ENCODE results near the gene FAM118A.
"Not testable (repeated sequence)": the region's sequence is repeated elsewhere in the genome, so short reads cannot be mapped to it uniquely, and the experiment has no call there.

The FAM118A gene

GRCh38 chr22:45310331-45310976 is 720 bp downstream of the FAM118A start:
- no peak for DNase-seq (ENCODE audit: low read depth)

GRCh38 chr22:45310977-45311531 is 1.3 kb downstream of the FAM118A start:
- no peak for DNase-seq (ENCODE audit: low read depth)

- DNase-seq (ENCODE audit: low read depth), result no peak
These were observed 2.7 kb downstream of the FAM118A start for GRCh38 chr22:45312415-45312814.

- no peak for DNase-seq (ENCODE audit: low read depth)
These were observed 3.1 kb downstream of the FAM118A start for GRCh38 chr22:45312856-45313255.

GRCh38 chr22:45314054-45314721 is 4.5 kb downstream of the FAM118A start:
- no peak for DNase-seq (ENCODE audit: low read depth)

- DNase-seq (ENCODE audit: low read depth), result no peak
These were observed 5.1 kb downstream of the FAM118A start for GRCh38 chr22:45314786-45315185.

GRCh38 chr22:45316796-45317526 is 7.2 kb downstream of the FAM118A start:
- DNase-seq (ENCODE audit: low read depth), result no peak

- no peak for DNase-seq (ENCODE audit: low read depth)
These were observed 7.9 kb downstream of the FAM118A start for GRCh38 chr22:45317551-45318167.

- DNase-seq (ENCODE audit: low read depth), result peak; percentile 71
These were observed 8.4 kb downstream of the FAM118A start for GRCh38 chr22:45318168-45318557.

- peak; percentile 29 for DNase-seq (ENCODE audit: low read depth)
These were observed 9.0 kb downstream of the FAM118A start for GRCh38 chr22:45318558-45319323.

- no peak for DNase-seq (ENCODE audit: low read depth)
These were observed 9.6 kb downstream of the FAM118A start for GRCh38 chr22:45319324-45319685.

GRCh38 chr22:45320357-45320976 is 10.7 kb downstream of the FAM118A start:
- no peak for DNase-seq (ENCODE audit: low read depth)

- no peak for DNase-seq (ENCODE audit: low read depth)
These were observed 12.1 kb downstream of the FAM118A start for GRCh38 chr22:45321827-45322226.

- no peak for DNase-seq (ENCODE audit: low read depth)
These were observed 13.3 kb downstream of the FAM118A start for GRCh38 chr22:45322873-45323525.

GRCh38 chr22:45323695-45324094 is 14.0 kb downstream of the FAM118A start:
- DNase-seq (ENCODE audit: low read depth), result no peak

- no peak for DNase-seq (ENCODE audit: low read depth)
These were observed 14.6 kb downstream of the FAM118A start for GRCh38 chr22:45324311-45324711.

- DNase-seq (ENCODE audit: low read depth), result not testable (repeated sequence)
These were observed 18.5 kb downstream of the FAM118A start for GRCh38 chr22:45328261-45328660.

- DNase-seq (ENCODE audit: low read depth), result no peak
These were observed 19.2 kb downstream of the FAM118A start for GRCh38 chr22:45328822-45329529.

GRCh38 chr22:45329530-45329936 is 19.8 kb downstream of the FAM118A start:
- no peak for DNase-seq (ENCODE audit: low read depth)

GRCh38 chr22:45330548-45330947 is 20.8 kb downstream of the FAM118A start:
- DNase-seq (ENCODE audit: low read depth), result no peak
